ENCODE data around the gene KCTD2. TPM values are rescaled to one million over a fixed set of nuclear protein-coding genes. Genes with fewer than 3 reads are reported as not detected.

The KCTD2 gene
- total and polyA plus RNA-seq, 2 of the 13 experiments (the other 11 are each of a cell fraction or from before 2014, with no cell fraction given), result 28.3 to 32.6 TPM

- TF ChIP-seq HNF4G (IDR thresholded peaks at IDR 0.05; ENCODE audit: borderline replicate concordance, low read depth, low read length), result peak; percentile 82; the same call in 1 of the 2 replicates
- no peak; the same call in 1 of the 2 replicates for TF ChIP-seq HNF4G (CRISPR knock-in tag; IDR thresholded peaks at IDR 0.05; ENCODE audit: borderline replicate concordance, low read depth)
- no peak for TF ChIP-seq ZNF703 (CRISPR knock-in tag; IDR thresholded peaks at IDR 0.05; ENCODE audit: borderline replicate concordance)
- peak; percentile 30; the same call in 1 of the 2 replicates for TF ChIP-seq POGZ (CRISPR knock-in tag; IDR thresholded peaks at IDR 0.05)
- peak; percentile 21; the same call in 1 of the 2 replicates for TF ChIP-seq ZMYM2 (CRISPR knock-in tag; IDR thresholded peaks at IDR 0.05)
- TF ChIP-seq GATAD1 (CRISPR knock-in tag; IDR thresholded peaks at IDR 0.05), result peak; percentile 34
- TF ChIP-seq MEIS2 (CRISPR knock-in tag; IDR thresholded peaks at IDR 0.05), result 0 out of 2 replicates have a peak, but pooled peaks have one; percentile 8
- TF ChIP-seq RFXANK (CRISPR knock-in tag; IDR thresholded peaks at IDR 0.05), result no peak
- no peak for TF ChIP-seq ZNF670 (CRISPR knock-in tag; IDR thresholded peaks at IDR 0.05; ENCODE audit: borderline replicate concordance)
- TF ChIP-seq HMGXB3 (CRISPR knock-in tag; IDR thresholded peaks at IDR 0.05; ENCODE audit: borderline replicate concordance), result 0 out of 2 replicates have a peak, but pooled peaks have one; percentile 28
- TF ChIP-seq ZNF318 (CRISPR knock-in tag; IDR thresholded peaks at IDR 0.05), result no peak
- peak; percentile 77; the same call in 1 of the 2 replicates for TF ChIP-seq NFIC (IDR thresholded peaks at IDR 0.05; ENCODE audit: low read length)
- TF ChIP-seq ZNF605 (CRISPR knock-in tag; IDR thresholded peaks at IDR 0.05), result peak; percentile 62; the same call in 1 of the 2 replicates
- no peak for TF ChIP-seq ZNF460 (CRISPR knock-in tag; IDR thresholded peaks at IDR 0.05; ENCODE audit: borderline replicate concordance)
These were observed 44.1 kb downstream of the KCTD2 start (continued) for GRCh38 chr17:75090871-75091854.

Measured in HepG2 (cell line).